HG03442 (cell line): ENCODE measurements around the gene THSD7B.
"Not testable (repeated sequence)": the region's sequence is repeated elsewhere in the genome, so short reads cannot be mapped to it uniquely, and the experiment has no call there.

ENCODE experiments used
- ATAC-seq: cut with Tn5 transposase; IDR thresholded peaks from one replicate; pipeline ENCODE4 v1.9.1; 2021; ENCODE audit warnings: mild to moderate bottlenecking, moderate library complexity; ENCODE audit not compliant: unreplicated experiment

THSD7B gene

GRCh38 chr2:137237055-137237454 lies 471.7 kb downstream of the THSD7B start:
- ATAC-seq = no peak

DNA sequence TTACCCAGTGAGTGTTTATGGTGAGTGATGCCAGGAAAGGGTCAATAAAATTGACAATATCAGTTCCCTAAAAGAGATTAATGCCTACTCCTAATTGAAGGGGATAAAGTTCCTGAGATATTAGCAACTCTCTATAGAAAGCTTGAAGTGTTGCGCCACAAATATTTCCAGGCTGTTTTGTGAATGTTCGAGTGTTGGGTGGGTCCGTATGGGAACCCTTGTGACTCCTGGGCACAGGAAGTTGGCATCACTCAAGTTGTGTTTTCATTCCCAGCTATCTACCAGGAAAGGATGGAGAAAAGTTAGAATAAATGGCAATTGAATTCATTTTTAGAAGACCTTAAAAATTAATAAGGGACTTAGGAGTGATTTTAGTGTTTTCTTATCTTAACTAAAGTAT lies 472.7 kb downstream of the THSD7B start:
- ATAC-seq = no peak

GRCh38 chr2:137249463-137250130 lies 484.3 kb downstream of the THSD7B start:
- ATAC-seq = no peak

DNA sequence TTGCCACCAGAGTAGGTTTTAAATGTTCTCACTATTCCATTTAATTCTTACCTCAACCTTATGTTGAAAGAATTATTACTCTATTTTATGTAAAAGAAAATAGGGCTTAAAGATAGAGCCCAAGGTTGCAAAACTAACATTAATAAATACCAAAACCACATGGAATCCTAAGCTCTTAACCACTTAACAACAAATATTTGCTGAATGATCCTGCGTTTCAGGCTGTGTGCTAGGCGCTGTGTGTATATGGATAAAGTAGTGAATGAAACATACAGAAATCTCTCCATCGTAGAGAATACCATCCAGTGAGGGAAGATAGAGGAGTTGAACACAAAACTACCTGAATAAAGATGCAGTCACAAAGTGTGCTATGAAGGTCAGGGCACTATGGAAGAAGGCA lies 485.1 kb downstream of the THSD7B start:
- ATAC-seq = no peak

DNA sequence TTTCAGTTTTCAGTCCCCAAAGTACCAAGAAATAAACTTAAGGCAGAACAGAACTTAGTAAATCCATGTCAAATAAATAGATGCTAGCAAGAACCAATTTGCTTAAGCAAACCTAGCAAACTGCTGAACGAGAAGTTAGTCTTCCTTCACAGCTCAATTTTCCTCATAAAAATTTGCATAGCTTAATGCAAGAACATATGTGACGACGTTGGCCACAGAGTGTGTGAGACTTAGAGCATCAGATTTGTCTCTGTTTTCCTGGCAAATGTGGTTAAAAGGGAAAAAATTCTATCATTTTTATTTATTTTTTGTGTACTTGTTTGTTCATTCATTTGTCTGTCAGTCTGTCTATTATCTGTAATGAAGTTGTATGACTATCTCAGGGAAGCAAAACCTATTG lies 485.7 kb downstream of the THSD7B start:
- no peak for ATAC-seq

DNA sequence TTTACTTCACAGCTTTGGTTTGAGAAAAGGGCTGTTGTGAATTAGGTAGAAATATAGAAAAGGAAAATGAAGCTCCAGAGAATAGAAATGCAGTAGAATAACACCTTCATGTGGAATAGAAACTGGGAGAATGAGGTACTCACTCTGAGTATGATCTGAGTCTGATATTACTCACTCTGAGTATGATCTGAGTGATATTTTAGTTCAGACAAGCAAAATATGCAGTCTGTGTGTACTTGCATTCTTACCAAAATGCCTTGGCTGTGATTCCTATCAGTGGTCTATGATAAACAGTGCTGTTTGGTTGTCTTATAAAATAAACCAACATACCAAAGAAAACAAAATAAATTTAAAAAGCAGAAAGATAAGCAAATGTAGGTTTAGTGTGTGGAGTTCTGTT lies 487.6 kb downstream of the THSD7B start:
- ATAC-seq = no peak

- ATAC-seq = no peak
Measured at GRCh38 chr2:137254052-137254451, 488.7 kb downstream of the THSD7B start.

DNA sequence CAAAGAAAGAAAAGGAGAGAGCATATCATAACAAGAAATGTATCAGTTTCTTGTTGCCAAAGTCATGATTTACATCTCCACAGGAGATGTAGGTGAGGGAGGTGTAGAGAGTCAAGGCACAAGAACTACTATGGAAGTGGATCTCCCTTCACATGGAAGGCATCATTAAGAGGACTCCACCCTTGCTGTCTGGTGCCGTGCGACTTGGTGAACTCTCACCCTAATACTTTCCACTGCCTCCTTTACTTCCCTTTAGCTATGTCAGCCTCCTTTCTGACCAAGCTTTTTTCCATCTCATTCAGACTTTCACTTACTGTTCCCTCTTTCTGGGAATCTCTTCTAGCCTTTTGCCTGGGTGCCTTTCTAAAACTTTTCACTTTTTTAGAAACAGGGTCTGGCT lies 490.0 kb downstream of the THSD7B start:
- no peak for ATAC-seq

DNA sequence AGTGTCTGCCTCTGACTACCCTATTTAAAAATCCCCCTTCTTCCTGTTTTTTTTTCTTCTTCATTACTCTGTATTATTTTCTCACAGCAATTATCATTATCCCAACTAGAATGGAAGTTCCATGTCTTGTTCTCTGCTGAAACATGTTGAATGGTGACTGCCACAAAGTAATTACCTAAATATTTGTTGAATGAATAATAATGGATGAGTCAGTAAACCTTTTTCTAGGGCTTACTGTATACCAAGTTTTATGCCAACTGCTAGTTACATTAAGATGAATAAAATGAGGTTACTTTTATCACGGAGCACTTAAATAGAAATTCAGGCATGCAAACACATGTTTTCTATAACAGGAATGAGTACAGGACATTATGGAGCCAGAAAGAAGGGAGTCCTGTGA lies 490.6 kb downstream of the THSD7B start:
- no peak for ATAC-seq

DNA sequence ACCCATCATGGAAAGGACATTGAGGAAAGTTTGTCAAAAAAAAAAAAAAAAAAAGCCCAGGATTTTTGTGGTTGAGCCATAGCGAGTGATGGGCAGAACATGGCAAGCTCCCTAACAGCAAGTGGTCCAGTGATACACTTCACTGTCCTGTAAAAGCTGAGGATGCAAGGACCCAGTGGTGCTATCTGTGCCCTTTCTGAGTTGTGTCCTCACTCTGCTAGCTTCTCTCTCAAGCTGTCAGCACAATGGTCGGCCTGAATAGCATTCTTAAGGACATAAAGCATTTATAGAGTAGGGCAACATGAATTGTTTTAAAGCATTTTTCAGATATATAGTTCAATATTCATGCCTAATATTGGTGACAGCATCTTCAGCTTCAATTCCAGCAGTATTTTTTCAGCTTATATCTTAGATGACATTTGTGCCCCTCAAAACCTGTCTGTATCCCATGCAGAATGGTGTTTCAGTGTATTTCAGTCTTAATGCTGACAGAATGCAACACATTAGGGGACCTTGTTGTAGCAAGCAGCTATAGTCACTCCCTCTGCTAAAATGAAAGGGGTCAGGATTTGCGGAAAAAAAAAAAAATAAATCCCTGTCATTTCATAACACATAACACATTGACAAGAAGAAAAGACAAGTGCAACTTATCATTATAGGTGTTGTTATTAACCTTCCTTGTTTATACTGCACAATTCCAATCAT lies 496.7 kb downstream of the THSD7B start:
- no peak for ATAC-seq

- no peak for ATAC-seq
Measured at GRCh38 chr2:137262594-137262993, 497.2 kb downstream of the THSD7B start.

GRCh38 chr2:137287913-137288639 lies 522.7 kb downstream of the THSD7B start:
- ATAC-seq = no peak

GRCh38 chr2:137291836-137292570 lies 526.7 kb downstream of the THSD7B start:
- ATAC-seq = no peak

DNA sequence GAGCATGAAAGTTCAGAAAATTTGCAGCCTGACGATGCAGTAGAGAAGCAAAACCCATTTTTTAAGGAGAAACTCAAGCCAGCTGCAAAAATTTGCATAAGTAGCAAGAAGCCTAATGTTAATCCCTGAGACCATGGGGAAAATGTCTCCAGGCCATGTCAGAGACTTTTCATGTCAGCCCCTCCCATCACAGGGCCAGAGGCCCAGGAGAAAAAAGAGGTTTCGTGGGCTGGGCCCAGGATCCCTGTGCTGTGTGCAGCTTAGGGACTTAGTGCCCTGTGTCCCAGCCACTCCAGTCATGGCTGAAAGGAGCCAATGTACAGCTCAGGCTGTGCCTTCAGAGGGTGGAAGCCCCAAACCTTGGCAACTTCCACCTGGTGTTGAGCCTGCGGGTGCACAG lies 533.0 kb downstream of the THSD7B start:
- ATAC-seq = no peak

DNA sequence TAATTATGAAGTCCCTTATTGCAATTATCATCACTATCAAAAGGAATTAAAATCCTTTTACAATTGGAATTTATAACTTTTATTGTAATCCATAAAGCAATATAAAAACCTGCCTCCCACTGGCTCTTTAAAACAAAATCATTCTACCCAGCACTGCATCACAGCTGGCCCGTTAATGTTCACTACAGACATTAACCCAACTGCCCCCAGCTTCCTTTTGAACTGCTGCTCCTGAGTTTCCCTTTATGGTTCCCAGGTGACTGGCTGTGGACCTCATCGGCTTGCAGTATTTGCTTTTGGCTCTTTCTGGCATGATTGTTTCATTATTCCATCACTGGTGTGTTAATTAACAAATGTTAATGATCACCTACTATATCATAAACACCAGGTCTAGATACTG lies 535.6 kb downstream of the THSD7B start:
- no peak for ATAC-seq

GRCh38 chr2:137302957-137303356 lies 537.6 kb downstream of the THSD7B start:
- ATAC-seq = no peak

DNA sequence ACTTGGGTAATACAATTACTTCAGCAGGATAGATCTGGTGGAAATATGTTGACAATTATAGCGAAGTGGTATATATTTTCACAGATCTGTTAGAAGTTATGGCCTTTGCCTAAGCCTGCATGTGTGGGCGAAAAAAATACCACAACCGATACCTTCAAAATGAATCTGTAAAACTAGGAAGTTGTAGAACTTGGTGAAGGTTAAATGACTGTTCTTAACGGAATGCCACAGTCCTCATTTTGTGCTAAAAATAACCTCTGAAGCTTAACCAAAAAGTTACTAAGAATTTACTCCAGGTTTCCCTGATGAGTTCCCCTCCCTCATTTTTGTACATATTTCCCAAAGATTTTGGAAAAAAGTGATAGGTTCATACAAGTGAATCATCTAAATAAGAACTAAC lies 550.7 kb downstream of the THSD7B start:
- no peak for ATAC-seq

DNA sequence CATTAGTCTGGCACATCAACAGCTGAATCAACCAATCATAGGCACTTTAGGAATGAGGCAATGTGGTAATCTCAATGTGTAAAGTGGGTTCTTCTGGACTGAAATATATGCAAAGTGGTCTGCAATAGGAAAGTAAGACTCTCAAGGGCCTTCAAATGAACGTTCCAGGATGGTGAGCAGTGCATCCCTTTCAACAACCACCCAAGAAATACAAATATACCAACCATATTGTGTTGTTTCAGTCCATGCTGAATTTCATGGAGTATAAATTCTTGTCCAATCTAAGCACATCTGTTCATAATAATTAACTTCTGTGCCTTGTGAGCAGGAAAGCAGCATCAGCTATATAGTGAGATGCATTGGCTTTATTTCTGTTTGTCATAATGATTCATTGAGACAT lies 556.2 kb downstream of the THSD7B start:
- no peak for ATAC-seq

DNA sequence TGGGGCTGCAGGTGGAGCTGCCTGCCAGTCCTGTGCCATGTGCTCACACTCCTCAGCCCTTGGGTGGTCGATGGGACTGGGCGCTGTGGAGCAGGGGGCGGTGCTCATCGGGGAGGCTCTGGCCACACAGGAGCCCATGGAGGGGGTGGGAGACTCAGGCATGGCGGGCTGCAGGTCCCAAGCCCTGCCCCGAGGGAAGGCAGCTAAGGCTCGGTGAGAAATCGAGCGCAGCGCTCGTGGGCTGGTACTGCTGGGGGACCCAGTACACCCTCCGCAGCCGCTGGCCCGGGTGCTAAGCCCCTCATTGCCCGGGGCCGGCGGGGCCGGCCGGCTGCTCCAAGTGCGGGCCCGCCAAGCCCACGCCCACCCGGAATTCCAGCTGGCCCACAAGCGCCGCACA lies 566.2 kb downstream of the THSD7B start:
- ATAC-seq = not testable (repeated sequence)

DNA sequence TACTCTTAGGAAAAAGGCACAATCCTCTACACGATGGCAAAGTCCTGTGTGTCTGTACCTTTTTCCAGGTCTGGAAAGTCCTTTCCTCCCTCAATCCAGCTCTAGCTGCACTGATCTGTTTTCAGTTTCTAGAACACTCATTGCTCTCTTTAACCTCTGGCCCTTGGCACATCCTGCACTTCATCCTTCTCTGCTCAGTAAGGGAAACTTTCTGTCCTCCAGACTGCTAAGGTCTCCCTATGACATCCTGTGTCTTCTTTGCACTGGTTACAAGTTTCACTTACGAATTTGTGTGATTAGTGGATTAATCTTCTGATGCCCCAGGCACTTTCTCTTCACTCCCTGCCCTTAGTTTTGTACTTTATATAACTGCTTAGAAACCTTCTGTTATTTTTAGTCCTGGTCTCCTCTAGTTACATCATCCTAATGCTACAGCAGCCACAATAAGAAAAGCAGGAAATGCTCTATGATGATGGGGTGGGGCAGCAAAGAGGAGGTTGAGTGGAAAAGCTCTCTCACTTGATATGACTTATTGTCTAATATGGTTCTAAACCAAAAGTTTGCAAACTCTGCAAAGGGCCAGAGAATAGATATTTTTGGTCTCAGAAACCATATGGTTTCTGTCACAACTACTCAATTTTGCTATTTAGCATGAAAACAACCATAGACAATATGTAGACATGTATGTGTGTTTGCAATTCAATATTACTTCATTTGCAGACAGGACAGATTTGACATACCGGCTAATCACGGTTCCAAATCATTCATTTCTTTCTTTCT lies 568.2 kb downstream of the THSD7B start:
- ATAC-seq = no peak

- no peak for ATAC-seq
Measured at GRCh38 chr2:137336067-137336466, 570.7 kb downstream of the THSD7B start.
